ENCODE results near the gene BHLHE23.

- TF ChIP-seq CTCF (IDR thresholded peaks at IDR 0.05) (no peak), TAF1 (IDR thresholded peaks at IDR 0.05; ENCODE audit: borderline replicate concordance, low read depth, low read length) (no peak), PBX3 (IDR thresholded peaks at IDR 0.05) (no peak), POLR2AphosphoS5 (IDR thresholded peaks at IDR 0.05; ENCODE audit: low read depth, low read length) (no peak), RAD21 (IDR thresholded peaks at IDR 0.05; ENCODE audit: low read length) (no peak), FOXJ3 (CRISPR knock-in tag; IDR thresholded peaks at IDR 0.05) (no peak), EZH2phosphoT487 (IDR thresholded peaks at IDR 0.05; ENCODE audit: borderline replicate concordance, low read depth) (no peak), USF2 (IDR thresholded peaks at IDR 0.05; ENCODE audit: borderline replicate concordance, low read depth, low read length) (no peak), YY1 (IDR thresholded peaks at IDR 0.05; ENCODE audit: low read depth) (no peak)
These were observed 1.4 kb downstream of the BHLHE23 start for GRCh38 chr20:63005365-63005861.

Data from SK-N-SH (cell line).